HEK293T (cell line): ENCODE results near the gene RNU1-2.
"Not testable (repeated sequence)": the region's sequence is repeated elsewhere in the genome, so short reads cannot be mapped to it uniquely, and the experiment has no call there.

Experiments used
- CTCF ChIA-PET: fragments of 350-600 bp; formaldehyde crosslinking; extraction: SDS; loops from one replicate; lab custom pipeline; 2021; ENCODE audit warnings: antibody characterized with exemption, inconsistent platforms; lab: Yijun Ruan, JAX
- POLR2A ChIA-PET: fragments of 350-600 bp; formaldehyde crosslinking; extraction: SDS; loops from one replicate; lab custom pipeline; 2020; ENCODE audit warnings: antibody characterized with exemption, inconsistent platforms; lab: Yijun Ruan, JAX
- DNase-seq: peaks from one replicate; pipeline ENCODE4 v3.0.0; 2012; ENCODE audit warnings: mixed read lengths; ENCODE audit errors: extremely low spot score
- ARNT ChIP-seq: fragments of 450-650 bp; IDR thresholded peaks from 2 replicates; pipeline ENCODE4 v1.6.1; 2017; ENCODE audit warnings: mild to moderate bottlenecking
- BHLHE40 ChIP-seq: fragments of 450-650 bp; IDR thresholded peaks from 2 replicates; pipeline ENCODE4 v1.6.1; 2016; ENCODE audit warnings: mild to moderate bottlenecking, moderate library complexity, borderline replicate concordance
- CTBP1 ChIP-seq: fragments of 450-650 bp; IDR thresholded peaks from 2 replicates; pipeline ENCODE4 v1.6.1; 2016; ENCODE audit warnings: borderline replicate concordance
- ELF4 ChIP-seq: fragments of 450-650 bp; IDR thresholded peaks from 2 replicates; pipeline ENCODE4 v1.6.1; 2017; ENCODE audit warnings: antibody characterized with exemption
- FOXA1 ChIP-seq: fragments of 450-650 bp; IDR thresholded peaks from 2 replicates; pipeline ENCODE4 v1.6.1; 2016; ENCODE audit warnings: mild to moderate bottlenecking
- FOXK2 ChIP-seq: fragments of 450-650 bp; IDR thresholded peaks from 2 replicates; pipeline ENCODE4 v1.6.1; 2016; ENCODE audit warnings: mild to moderate bottlenecking
- FOXM1 ChIP-seq: fragments of 450-650 bp; IDR thresholded peaks from 2 replicates; pipeline ENCODE4 v1.6.1; 2017; ENCODE audit warnings: mild to moderate bottlenecking, borderline replicate concordance
- HDGF ChIP-seq: fragments of 450-650 bp; IDR thresholded peaks from 2 replicates; pipeline ENCODE4 v1.6.1; 2017; ENCODE audit warnings: antibody characterized with exemption, borderline replicate concordance
- L3MBTL2 ChIP-seq: fragments of 450-650 bp; conservative IDR thresholded peaks from 2 replicates; pipeline ENCODE4 v1.6.1; 2016; ENCODE audit warnings: mild to moderate bottlenecking
- LEF1 ChIP-seq: fragments of 450-650 bp; IDR thresholded peaks from 2 replicates; pipeline ENCODE4 v1.6.1; 2017; ENCODE audit warnings: mild to moderate bottlenecking, borderline replicate concordance
- NFRKB ChIP-seq: fragments of 450-650 bp; IDR thresholded peaks from 2 replicates; pipeline ENCODE4 v1.6.1; 2016; ENCODE audit warnings: mild to moderate bottlenecking, moderate library complexity
- PKNOX1 ChIP-seq: fragments of 450-650 bp; IDR thresholded peaks from 2 replicates; pipeline ENCODE4 v1.6.1; 2016
- SP1 ChIP-seq: fragments of 450-650 bp; IDR thresholded peaks from 2 replicates; pipeline ENCODE4 v1.6.1; 2017
- SUZ12 ChIP-seq: fragments of 450-650 bp; IDR thresholded peaks from 2 replicates; pipeline ENCODE4 v1.6.1; 2016; ENCODE audit warnings: mild to moderate bottlenecking
- TARDBP ChIP-seq: fragments of 450-650 bp; IDR thresholded peaks from 2 replicates; pipeline ENCODE4 v1.6.1; 2016
- ZNF384 ChIP-seq: fragments of 450-650 bp; IDR thresholded peaks from 2 replicates; pipeline ENCODE4 v1.6.1; 2016

RNU1-2 gene

GRCh38 chr1:16905110-16905867 lies 9.5 kb downstream of the RNU1-2 start:
- ChIA-PET POLR2A (interaction anchor here (0.6 to 2.4 kb wide), 31 partner anchors 9 to 405 kb away, joined by 3 to 13 read pairs (median 4); partner anchors contain the start of genes CROCC and NBPF1), CTCF (interaction anchor here (0.5 to 3.0 kb wide), 2 partner anchors 285 to 354 kb away, joined by 3 to 10 read pairs; no protein-coding TSS in a partner anchor)
- TF ChIP-seq ELF4 (peak; percentile 80), LEF1 (no peak), L3MBTL2 (peak; percentile 61; the same call in 1 of the 2 replicates), TARDBP (no peak), FOXM1 (no peak), PKNOX1 (peak; percentile 70), FOXK2 (peak; percentile 36), SUZ12 (no peak), ARNT (no peak), SP1 (no peak), ZNF384 (no peak), BHLHE40 (peak; percentile 61; the same call in 1 of the 2 replicates), FOXA1 (no peak), HDGF (no peak), CTBP1 (no peak; the same call in 1 of the 2 replicates), NFRKB (peak; percentile 53)
- DNase-seq: no peak

GRCh38 chr1:16905868-16906702 lies 10.3 kb downstream of the RNU1-2 start:
- no peak for DNase-seq
- ChIA-PET CTCF (no interaction called here), POLR2A (interaction anchor here (1.0 to 2.4 kb wide), 14 partner anchors 9 to 297 kb away, joined by 4 to 13 read pairs (median 6); no protein-coding TSS in a partner anchor)
- TF ChIP-seq ARNT (no peak), FOXK2 (no peak), CTBP1 (no peak), ZNF384 (no peak), FOXA1 (no peak), PKNOX1 (no peak), HDGF (no peak), L3MBTL2 (no peak), LEF1 (no peak), ELF4 (no peak), SP1 (no peak), NFRKB (no peak), SUZ12 (no peak)

GRCh38 chr1:16906873-16907272 lies 11.1 kb downstream of the RNU1-2 start:
- ChIA-PET CTCF (no interaction called here), POLR2A (no interaction called here)
- TF ChIP-seq TARDBP (no peak), LEF1 (no peak), HDGF (no peak), FOXM1 (no peak), BHLHE40 (no peak), ARNT (no peak), L3MBTL2 (no peak), SP1 (no peak), FOXK2 (no peak), ELF4 (no peak), PKNOX1 (no peak), ZNF384 (no peak), FOXA1 (no peak), SUZ12 (no peak), CTBP1 (no peak)

GRCh38 chr1:16907870-16908758 lies 12.3 kb downstream of the RNU1-2 start:
- ChIA-PET CTCF (no interaction called here), POLR2A (no interaction called here)
- no peak for TF ChIP-seq FOXK2
- TF ChIP-seq SUZ12: no peak
- no peak for TF ChIP-seq SP1
- no peak for TF ChIP-seq LEF1
- no peak for TF ChIP-seq CTBP1
- TF ChIP-seq NFRKB: no peak
- no peak for TF ChIP-seq PKNOX1
- TF ChIP-seq ELF4: no peak
- TF ChIP-seq ZNF384: no peak
- TF ChIP-seq ARNT: no peak
- DNase-seq: no peak

More at GRCh38 chr1:16906873-16907272, 11.1 kb downstream of the RNU1-2 start:
- no peak for DNase-seq

- CTCF ChIA-PET, POLR2A ChIA-PET, DNase-seq: not testable (repeated sequence)
Observed at GRCh38 chr1:16911851-16912721, 16.3 kb downstream of the RNU1-2 start.

GRCh38 chr1:16912742-16913141 lies 17.0 kb downstream of the RNU1-2 start:
- DNase-seq, CTCF ChIA-PET: not testable (repeated sequence)
- POLR2A ChIA-PET: interaction anchor here (0.8 kb wide), 1 partner anchor 9 kb away, joined by 3 read pairs; no protein-coding TSS in a partner anchor
